Muscle of back (tissue), 11 donors: Measurements from ENCODE around the gene MAN1A2. TPM values are rescaled to one million over a fixed set of nuclear protein-coding genes. Genes with fewer than 3 reads are reported as not detected.

Experiments used
- DNase-seq, 3 donors: peaks; one replicate each; pipeline versions ENCODE4 v3.0.0 to v3.0.0-alpha.2; 2013
- polyA plus RNA-seq, 10 donors: library from polyadenylated mRNA; unstranded; fragments of 120-200 nt; gene quantifications; one replicate each; pipeline ENCODE4 v1.2.1, GENCODE V29; 2013; ENCODE audit not compliant: insufficient read length in 10 of 10

Gene MAN1A2
- polyA plus RNA-seq, 10 donors, result 20.0 to 32.8 (median 26.1) TPM

DNA sequence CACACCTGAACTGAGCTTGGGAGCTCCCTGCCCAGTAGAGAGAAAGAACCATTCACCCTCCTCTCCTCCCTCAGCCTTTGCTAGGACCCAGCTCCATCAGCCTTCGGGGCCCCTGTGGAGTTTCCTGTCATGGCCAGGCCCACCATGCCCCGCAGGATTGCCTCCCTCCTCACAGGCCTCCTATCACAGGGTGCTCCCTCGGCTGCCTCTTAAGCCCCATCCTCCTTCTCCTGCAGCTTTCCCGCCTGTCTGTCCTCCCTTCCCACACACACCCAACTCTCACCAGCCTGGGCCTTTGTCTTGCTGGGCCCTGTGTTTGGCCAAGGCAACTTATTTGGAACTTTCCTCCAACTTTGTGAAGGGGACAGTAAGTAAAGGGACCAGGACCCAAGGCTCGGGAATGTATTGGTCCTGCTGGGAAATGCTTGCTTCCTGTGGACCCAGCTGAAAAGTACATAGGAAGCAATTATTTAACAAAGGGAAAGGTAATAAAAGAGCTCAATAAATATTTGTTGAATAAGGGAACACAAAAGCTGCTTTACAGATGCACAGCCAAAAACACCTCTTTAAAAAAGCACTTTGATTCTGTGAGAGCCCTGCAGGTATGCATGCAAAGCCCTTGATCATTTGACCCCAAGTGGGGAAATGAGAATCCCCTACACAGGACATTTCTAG is 207.0 kb downstream of the MAN1A2 start:
- no peak for DNase-seq

DNA sequence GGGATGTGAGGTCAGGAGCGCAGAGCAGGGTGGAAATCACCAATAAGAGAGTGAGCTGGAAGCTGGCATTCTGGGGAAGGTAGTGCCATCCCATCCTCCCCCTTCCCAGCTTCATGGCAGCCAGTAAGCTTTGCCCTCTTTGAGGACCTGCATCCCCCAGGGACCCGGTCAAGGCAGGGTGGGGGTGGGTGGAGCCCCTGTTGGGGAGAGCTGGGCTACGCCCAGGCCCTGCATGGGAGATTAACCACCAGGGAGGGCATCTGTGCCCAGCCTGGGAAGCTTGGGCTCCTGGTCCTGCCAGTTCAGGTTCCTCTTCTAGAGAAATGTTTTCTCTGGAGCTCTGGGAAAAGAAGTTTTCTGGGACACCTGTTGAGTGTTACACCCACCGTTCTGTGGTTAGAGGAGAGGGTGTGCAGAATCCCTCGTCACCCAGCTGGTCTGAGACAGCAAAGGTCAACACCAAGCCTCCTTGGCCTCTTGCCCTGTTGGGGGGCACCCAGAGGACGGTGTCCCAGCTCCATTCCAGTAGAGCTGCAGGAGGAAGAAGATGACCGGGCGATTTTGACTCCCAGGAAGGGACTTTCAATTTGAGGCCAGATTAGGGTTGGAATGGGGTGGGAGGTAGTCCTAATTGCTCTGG is 208.5 kb downstream of the MAN1A2 start:
- DNase-seq, result no peak

DNA sequence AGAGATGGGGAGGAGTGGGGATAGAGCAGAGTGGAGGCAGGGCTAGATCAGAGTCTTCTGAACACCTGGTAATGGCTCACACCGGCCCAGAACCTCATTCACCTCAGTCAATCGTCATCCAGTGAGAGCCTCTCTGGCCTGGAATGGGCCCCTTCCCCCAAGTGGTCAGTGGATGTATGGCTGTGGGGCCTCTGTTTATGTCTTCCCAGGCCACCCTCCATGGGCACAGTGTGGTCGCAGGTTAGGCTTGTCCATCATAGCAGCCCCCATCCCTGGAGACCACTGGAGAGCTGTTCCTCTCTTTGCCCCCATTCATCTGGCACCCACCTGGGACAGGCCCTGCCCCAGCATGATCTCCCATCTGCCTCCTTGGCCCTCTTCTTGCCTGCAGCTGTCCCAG is 209.0 kb downstream of the MAN1A2 start:
- DNase-seq, result no peak

DNA sequence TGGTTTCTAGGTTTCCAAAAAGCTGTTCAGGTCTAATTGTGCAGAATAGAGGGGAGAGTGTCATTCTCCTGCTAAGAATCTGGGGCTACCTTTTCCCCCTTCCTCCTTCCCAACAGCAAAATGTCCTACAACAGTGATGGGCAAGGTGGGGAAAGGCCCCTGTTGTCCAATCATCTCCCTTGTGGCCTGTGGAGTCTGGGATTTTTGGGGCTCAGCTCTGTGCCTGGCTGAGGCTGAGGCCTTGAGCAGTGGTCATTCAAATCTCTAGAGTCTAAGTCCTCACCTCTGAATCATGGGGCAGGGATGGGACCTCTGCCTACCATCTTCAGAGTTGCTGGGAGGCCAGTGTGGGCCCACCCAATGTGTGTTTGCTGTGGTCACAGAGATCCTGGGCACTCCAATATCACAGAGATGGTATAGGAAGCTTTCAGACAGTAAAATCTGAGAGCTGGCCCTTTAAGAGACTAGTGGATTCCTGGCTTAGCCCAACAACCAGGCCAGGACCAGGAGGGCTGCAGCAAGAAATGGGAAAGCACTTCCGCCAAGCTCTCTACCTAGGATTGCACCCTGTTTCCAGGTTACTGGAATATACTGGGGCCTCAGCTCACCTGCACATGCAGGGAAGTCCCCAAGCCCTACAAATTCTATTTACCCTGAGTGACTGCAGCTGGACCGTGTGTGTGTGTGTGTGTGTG is 210.1 kb downstream of the MAN1A2 start:
- DNase-seq, result no peak

DNA sequence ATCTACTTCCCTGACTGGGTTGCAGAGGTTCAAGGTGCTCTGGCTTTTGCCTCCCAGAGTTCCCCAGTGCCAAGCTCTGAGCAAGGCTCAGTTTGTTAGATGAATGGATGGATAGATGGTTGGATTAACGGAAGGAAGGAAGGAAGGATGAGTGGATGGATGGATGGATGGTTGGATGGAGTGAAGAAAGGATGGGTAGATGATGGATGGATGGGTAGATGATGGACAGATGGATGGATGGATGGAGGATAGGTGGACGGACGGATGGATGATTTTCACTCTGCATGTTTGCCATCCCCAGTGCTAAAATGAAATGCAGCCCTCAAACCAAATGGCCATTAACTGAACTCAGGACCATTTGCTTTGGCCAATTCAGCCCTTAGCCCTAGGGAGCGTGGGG is 211.2 kb downstream of the MAN1A2 start:
- no peak for DNase-seq

Other genes starting within 250 kb of the MAN1A2 start
- gene TRIM45, start 245.7 kb upstream of the MAN1A2 start, polyA plus RNA-seq, result 10 to 100 TPM; 12.4 to 24.9 (median 19.5) TPM
- under 1 TPM in 9 of 10 donors, not detected in 1; 0.09 to 0.46 (median 0.15) TPM for gene VTCN1, start 156.5 kb upstream of the MAN1A2 start, polyA plus RNA-seq
- gene TENT5C, start 238.6 kb downstream of the MAN1A2 start, polyA plus RNA-seq, result 10 to 100 TPM in 1 of 10 donors, 1 to 10 TPM in 9; 2.3 to 12.7 (median 4.2) TPM